Ishikawa (cell line): ENCODE data around the gene CFAP46.

Experiments
- CEBPB ChIP-seq: IDR thresholded peaks from 2 replicates; pipeline ENCODE4 v1.6.1; 2012
- CREB1 ChIP-seq: IDR thresholded peaks from 2 replicates; pipeline ENCODE4 v1.6.1; 2012; ENCODE audit warnings: low read depth
- EP300 ChIP-seq: IDR thresholded peaks from 2 replicates; pipeline ENCODE4 v1.6.1; 2012; ENCODE audit warnings: borderline replicate concordance
- NFIC ChIP-seq: IDR thresholded peaks from 2 replicates; pipeline ENCODE4 v1.6.1; 2012
- RAD21 ChIP-seq: IDR thresholded peaks from 2 replicates; pipeline ENCODE4 v1.6.1; 2012; ENCODE audit warnings: low read depth
- REST ChIP-seq: IDR thresholded peaks from 2 replicates; pipeline ENCODE4 v1.6.1; 2012; ENCODE audit warnings: low read depth, mild to moderate bottlenecking
- TAF1 ChIP-seq: IDR thresholded peaks from 2 replicates; pipeline ENCODE4 v1.6.1; 2012; ENCODE audit warnings: low read depth, mild to moderate bottlenecking
- TCF12 ChIP-seq: IDR thresholded peaks from 2 replicates; pipeline ENCODE4 v1.6.1; 2012; ENCODE audit warnings: low read depth
- TEAD4 ChIP-seq: IDR thresholded peaks from 2 replicates; pipeline ENCODE4 v1.6.1; 2012
- YY1 ChIP-seq: IDR thresholded peaks from 2 replicates; pipeline ENCODE4 v1.6.1; 2012; ENCODE audit warnings: low read depth

DNA sequence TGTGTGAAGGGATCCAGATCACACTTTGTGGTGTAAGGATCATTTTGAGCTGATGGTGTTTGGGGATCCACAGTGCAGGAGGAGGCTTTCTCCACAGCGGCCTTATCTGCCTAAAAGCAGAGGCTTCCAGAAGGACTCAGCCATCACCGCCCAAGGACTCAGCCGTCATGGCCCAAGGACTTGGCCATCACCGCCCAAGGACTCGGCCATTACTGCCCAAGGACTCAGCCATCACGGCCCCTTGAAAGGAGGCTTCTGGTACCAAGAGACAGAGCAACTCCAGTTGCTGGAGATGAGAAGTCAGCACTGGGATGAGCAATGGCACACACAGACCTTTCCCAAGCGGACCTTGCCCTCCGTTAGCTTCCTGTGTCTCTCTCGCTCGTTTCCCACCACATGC lies 6.0 kb upstream of the CFAP46 start:
- TF ChIP-seq TAF1 (no peak), RAD21 (no peak), TEAD4 (no peak), REST (no peak), EP300 (no peak), NFIC (no peak), YY1 (no peak), CEBPB (no peak), TCF12 (no peak), CREB1 (no peak)
